Globus pallidus (tissue), 1 donor: Measurements from ENCODE around the gene LRP6.
"Not testable (repeated sequence)": the region's sequence is repeated elsewhere in the genome, so short reads cannot be mapped to it uniquely, and the experiment has no call there.

Experiments
- DNase-seq: peaks from one replicate; pipeline ENCODE4 v3.0.0-alpha.2; 2015; ENCODE audit warnings: low spot score

Gene LRP6

GRCh38 chr12:12265571-12266388 is 1.1 kb downstream of the LRP6 start:
- DNase-seq, result peak; percentile 57

- no peak for DNase-seq
These were observed 1.8 kb downstream of the LRP6 start for GRCh38 chr12:12265035-12265434.

DNA sequence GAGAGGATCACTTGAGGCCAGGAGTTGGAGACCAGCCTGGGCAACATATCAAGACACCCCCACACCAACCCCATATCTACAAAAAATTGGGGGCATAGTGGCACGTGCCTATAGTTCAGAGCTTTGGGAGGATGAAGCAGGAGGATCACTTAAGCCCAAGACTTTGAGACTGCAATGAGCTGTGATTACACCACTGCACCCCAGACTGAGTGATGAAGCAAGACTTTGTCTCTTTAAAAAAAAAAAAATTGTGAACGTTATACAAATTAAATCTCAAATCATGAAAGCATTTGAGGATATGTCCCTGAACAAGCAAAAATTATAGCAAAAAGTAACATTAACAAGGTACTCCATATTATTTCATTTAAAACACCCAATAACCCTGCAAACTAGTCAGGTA is 2.9 kb downstream of the LRP6 start:
- no peak for DNase-seq

DNA sequence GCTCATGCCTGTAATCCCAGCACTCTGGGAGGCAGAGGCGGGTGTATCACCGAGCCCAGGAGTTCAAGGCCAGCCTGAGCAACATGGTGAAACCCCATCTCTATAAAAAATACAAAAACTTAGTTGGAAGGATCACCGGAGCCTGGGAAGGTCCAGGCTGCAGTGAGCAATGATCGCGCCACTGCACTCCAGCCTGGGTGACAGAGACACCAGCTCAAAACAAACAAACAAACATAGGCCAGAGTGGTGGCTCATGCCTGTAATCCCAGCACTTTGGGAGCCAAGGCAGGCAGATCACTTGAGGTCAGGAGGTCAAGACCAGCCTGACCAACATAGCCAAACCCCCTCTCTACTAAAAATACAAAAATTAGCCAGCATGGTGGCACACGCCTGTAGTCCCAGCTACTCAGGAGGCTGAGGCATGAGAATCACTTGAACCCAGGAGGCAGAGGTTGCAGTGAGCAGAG is 10.5 kb downstream of the LRP6 start:
- DNase-seq, result not testable (repeated sequence)

DNA sequence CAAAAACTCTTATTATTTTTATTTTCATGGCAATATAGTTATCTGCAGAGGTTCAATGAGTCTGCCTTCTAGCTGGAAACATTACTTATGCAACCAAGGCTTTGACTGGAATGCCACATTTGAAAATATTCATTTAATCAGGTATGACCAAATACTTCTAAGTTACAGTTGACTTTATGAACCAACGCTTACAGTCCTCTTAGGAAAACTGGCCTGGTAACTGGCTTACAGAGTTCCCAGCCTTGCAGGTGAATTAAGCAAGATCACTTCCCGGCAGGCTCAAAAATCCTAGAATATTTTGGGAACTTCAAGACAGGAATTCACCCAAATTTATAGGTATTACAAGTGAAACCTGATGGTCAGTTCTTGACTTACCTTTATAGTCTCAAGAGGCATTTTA is 12.3 kb downstream of the LRP6 start:
- no peak for DNase-seq

- DNase-seq, result no peak
These were observed 17.4 kb downstream of the LRP6 start for GRCh38 chr12:12249216-12250050.

GRCh38 chr12:12247584-12247983 is 19.3 kb downstream of the LRP6 start:
- no peak for DNase-seq

DNA sequence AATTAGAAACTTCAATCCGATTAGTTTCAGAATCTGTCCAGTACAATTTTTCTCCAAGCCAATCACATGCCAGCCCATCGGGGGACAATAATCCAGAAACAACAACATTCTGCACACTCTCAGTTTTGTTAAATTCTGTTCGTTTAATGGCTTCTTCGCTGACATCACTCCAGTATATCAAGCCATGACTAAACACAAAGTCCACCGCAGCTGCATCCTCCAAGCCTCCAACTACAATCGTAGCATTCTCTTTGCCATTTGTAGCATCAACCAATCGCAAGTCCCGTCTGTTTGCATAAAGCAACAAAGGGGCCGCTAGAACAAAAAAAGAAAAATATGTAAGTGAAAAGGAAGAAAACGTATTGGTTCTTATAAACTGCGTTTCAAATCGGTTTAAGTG is 22.5 kb downstream of the LRP6 start:
- peak; percentile 94 for DNase-seq

GRCh38 chr12:12240662-12241340 is 26.0 kb downstream of the LRP6 start:
- peak; percentile 96 for DNase-seq

- no peak for DNase-seq
These were observed 27.7 kb downstream of the LRP6 start for GRCh38 chr12:12239127-12239526.

DNA sequence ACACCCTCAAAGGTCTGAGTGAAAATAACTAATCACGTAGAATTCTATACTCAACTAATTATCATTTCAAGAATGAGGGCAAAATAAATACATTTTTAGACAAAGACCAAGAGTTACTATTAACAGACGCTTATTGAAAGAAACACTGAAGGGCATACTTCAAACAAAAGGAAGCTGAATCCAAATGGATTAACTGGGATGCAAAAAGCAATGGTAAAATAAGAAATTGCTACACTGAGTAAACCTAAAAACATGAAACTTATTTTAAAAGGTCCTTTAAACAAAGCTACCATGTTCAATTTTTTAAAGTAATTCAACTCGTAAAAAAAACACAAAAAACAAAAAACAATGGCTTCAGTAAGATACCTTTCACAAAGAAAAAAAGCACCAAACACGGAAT is 28.2 kb downstream of the LRP6 start:
- no peak for DNase-seq

DNA sequence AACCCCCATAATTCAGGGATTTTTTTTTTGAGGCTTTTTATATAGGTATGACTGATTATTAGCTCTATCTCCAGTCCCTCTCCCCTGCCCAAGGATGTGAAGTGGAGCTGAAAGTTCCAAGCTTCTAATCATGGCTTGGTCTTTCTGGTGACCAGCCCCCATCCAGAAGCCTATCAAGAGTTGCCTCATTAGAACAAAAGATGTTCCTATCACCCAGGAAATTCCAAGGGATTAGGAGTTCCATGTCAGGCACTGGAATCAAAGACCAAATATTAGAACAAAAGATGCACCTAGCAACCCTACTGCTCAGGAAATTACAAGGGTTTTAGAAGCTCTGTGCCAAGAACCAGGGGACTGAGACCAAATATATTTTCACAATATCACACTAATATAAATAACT is 29.9 kb downstream of the LRP6 start:
- no peak for DNase-seq

GRCh38 chr12:12230275-12230674 is 36.6 kb downstream of the LRP6 start:
- DNase-seq, result no peak

- no peak for DNase-seq
These were observed 37.2 kb downstream of the LRP6 start for GRCh38 chr12:12229556-12230092.

- no peak for DNase-seq
These were observed 38.4 kb downstream of the LRP6 start for GRCh38 chr12:12228402-12228801.

DNA sequence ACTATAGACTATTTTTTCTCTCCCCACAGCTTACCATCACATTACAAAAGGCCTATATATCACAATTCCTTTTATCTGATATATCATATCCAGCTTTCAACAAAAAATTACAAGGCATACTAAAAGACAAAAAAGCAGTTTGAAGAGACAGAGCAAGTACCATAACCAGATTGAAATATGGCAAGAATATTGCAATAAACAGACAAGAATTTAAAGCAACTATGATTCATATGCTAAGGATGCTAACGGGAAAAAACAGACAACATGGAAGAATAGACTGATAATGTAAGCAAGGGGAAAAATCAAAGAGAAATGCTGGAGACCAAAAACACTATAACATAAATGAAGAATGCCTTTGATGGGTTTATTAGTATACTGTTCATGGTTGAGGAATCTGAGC is 40.7 kb downstream of the LRP6 start:
- DNase-seq, result no peak

DNA sequence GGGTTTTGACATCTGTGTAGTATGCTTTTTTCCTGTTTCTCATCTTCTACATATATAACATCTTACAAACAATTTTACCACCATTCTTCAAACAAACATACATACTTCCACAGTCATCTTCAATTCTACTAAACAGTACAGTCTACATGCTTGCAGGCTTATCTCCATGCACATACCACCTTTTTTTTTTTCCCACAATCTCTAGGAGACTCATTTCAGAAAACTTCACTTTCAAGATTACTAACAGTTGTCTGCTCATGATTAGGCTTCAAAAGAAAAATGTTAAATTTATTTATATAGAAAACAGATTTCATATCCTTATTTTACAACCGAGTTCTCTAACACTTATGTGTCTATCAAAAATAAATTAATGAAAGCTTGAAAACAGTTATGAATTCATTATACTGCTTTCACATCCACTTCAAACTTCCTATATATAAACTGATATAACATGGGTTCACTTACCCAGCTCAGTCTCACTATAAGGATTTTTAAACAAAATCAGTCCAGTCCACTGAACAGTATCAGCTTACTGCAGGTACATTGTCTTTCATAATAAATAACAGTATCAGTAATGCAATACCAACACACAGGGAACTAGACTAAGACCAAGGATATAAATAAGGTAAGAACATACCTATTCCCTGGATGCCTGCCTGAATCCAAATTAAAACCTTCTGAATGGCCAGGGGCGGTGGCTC is 42.5 kb downstream of the LRP6 start:
- DNase-seq, result no peak

DNA sequence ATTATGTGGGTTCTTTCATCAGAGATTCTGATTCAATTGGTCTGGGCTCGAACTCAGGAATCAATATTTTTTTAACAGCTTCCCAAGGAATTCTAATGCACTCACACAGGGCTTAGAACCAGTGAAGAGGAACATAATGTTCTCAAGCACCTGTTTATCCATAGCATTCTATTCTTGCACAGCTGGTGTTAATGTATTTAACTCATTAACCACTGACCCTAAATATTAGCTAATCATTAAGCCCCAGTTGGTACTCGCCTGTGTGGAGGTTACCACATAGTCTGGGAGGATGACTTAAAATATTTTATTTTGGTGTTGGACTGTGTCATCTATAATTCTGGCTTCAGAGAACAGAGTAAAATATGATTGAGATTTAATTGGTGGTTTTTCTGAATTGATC is 45.3 kb downstream of the LRP6 start:
- DNase-seq, result no peak

GRCh38 chr12:12219664-12220063 is 47.2 kb downstream of the LRP6 start:
- DNase-seq, result no peak

DNA sequence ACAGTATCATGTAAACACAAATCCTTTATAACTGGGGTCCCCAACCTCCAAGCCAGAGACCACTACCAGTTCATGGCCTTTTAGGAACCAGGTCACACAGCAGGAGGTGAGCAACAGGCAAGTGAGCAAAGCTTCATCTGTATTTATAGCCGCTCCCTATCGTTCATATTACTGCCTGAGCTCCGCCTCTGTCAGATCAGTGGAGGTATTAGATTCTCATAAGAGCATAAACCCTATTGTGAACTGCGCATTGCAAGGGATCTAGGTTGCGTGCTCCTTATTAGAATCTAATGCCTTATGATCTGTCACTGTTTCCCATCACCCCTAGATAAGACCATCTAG is 49.9 kb downstream of the LRP6 start:
- DNase-seq, result no peak

GRCh38 chr12:12216349-12217017 is 50.4 kb downstream of the LRP6 start:
- no peak for DNase-seq
